Cardiac fibroblast (primary cell): ENCODE data around the gene DEPDC5.
A peak's percentile ranks its signal among the peaks of the same experiment; 100 is the strongest.

Experiments
- DNase-seq, 2 donors: peaks; one replicate each; pipeline versions ENCODE4 v3.0.0 to v3.0.0-alpha.2; 2010; ENCODE audit warnings: low read depth in 2 of 2
- H3K4me3 ChIP-seq, 2 donors: replicated peaks in 1 of 2; 1 replicate in 1 of 2; 2 replicates in 1 of 2; pipeline ENCODE4 v1.5.1; 2011; ENCODE audit warnings: low read depth in 2 of 2, low read length in 2 of 2, mild to moderate bottlenecking in 2 of 2, moderate library complexity in 1 of 2
- TF ChIP-seq, protein P1 (sequence below): IDR thresholded peaks from one replicate; pipeline ENCODE4 v1.5.1; 2011; ENCODE audit warnings: low read depth, mild to moderate bottlenecking, low read length, inconsistent platforms

The DEPDC5 gene

GRCh38 chr22:31872209-31872608 lies 118.4 kb downstream of the DEPDC5 start:
- no peak overlapping the region for H3K4me3 ChIP-seq
- DNase-seq: peak in 1 of 2 donors; percentile 29
- TF ChIP-seq, protein P1, sequence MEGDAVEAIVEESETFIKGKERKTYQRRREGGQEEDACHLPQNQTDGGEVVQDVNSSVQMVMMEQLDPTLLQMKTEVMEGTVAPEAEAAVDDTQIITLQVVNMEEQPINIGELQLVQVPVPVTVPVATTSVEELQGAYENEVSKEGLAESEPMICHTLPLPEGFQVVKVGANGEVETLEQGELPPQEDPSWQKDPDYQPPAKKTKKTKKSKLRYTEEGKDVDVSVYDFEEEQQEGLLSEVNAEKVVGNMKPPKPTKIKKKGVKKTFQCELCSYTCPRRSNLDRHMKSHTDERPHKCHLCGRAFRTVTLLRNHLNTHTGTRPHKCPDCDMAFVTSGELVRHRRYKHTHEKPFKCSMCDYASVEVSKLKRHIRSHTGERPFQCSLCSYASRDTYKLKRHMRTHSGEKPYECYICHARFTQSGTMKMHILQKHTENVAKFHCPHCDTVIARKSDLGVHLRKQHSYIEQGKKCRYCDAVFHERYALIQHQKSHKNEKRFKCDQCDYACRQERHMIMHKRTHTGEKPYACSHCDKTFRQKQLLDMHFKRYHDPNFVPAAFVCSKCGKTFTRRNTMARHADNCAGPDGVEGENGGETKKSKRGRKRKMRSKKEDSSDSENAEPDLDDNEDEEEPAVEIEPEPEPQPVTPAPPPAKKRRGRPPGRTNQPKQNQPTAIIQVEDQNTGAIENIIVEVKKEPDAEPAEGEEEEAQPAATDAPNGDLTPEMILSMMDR: no peak

DNA sequence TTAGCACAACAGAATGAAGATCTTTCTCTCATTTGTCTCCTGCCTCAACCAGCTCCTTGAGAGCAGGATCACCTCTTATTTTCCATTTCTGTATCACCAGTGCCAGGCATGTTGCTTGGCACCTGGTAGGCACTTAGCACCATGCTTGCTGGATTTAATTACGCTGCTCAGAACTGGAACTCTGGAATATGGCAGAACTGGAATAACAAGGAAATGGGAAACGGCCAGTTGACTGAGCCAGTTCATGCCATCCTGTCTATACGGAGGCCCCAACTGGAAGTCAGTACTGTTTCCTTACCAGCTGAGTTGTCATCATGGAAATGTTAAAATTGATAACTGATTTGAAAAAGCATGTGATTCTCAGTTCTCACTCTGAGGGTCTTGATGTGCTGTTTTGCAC lies 121.0 kb downstream of the DEPDC5 start:
- TF ChIP-seq, protein P1: no peak
- no peak for DNase-seq
- H3K4me3 ChIP-seq: no peak overlapping the region

DNA sequence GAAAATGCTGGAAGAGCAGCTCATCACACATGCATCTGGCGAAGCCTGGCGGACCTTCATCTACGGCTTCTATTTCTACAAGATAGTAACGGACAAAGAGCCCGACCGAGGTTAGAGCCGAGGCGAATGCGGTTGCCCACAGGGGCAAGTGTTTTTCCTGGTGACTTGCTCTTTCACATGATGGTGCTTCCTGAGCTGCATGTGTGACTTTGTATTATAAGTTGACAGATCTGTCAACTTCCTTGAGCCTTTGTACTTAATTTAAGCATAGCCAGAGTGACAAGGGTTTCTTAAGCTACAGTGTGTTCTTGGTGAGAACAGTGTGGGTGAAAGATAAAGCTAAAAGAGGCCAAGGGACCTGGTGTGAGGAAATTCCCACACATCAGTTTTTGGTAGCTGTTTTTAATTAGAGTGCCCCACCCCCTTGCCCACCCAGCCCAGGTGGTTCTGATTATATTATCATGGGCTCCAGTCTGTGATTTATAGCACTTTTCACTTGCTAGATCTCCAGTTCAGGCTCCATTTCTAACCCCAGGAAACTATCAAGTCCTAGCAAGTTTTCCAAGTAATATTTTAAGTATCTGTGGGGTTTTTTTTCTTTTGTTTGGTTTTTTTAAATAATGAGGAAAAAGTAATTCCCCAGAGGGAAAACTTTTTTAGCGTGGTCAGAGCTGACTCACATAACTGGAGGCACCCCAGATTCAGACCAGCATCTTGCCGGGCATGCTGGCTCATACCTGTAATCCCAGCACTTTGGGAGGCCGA lies 122.5 kb downstream of the DEPDC5 start:
- peak in 1 of 2 donors; percentile 59 for DNase-seq
- TF ChIP-seq, protein P1: no peak
- no peak overlapping the region for H3K4me3 ChIP-seq

DNA sequence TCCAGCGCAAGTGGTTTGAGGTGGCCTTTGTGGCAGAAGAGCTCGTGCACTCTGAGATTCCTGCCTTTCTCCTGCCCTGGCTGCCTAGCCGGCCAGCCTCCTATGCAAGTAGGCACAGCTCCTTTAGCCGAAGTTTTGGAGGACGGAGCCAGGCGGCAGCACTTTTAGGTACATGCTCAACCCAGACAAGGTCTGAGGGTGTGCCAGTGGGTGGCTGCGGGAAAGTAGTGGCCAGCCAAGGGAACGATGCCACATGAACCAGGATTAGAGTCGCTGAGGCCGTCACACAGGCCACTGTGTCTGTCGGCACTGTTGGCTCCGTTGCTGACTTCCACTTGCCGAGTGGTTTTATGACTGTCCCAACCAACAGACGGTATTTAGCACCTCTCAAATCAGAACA lies 125.8 kb downstream of the DEPDC5 start:
- no peak for DNase-seq
- TF ChIP-seq, protein P1: no peak
- H3K4me3 ChIP-seq: no peak overlapping the region

- DNase-seq: no peak
- H3K4me3 ChIP-seq: no peak overlapping the region
- TF ChIP-seq, protein P1: no peak
Observed at GRCh38 chr22:31881200-31881599, 127.4 kb downstream of the DEPDC5 start.

DNA sequence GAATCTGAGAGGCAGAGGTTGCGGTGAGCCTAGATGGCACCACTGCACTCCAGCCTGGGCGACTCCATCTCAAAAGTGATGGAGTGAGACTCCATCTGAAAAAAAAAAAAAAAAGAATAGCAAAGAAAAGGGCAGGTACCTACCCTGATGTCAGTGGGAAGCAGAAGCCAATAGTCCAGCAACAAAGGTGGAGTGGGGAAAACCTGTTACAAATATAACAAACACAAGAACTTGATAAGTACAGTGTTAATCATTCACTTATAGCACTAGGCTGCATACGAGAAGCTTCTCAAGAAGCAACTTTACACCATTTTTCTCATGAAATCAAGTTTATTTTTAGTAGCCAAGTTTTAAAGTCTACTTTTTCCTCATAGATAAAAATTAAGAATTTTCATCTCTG lies 128.0 kb downstream of the DEPDC5 start:
- DNase-seq: no peak
- TF ChIP-seq, protein P1: no peak
- no peak overlapping the region for H3K4me3 ChIP-seq

GRCh38 chr22:31882971-31883370 lies 129.2 kb downstream of the DEPDC5 start:
- H3K4me3 ChIP-seq: no peak overlapping the region
- TF ChIP-seq, protein P1: no peak
- no peak for DNase-seq
